K562 (cell line): ENCODE results near the gene BIRC5. TPM values are rescaled to one million over a fixed set of nuclear protein-coding genes. Genes with fewer than 3 reads are reported as not detected.

Source experiments
- REST ChIP-seq, 2 experiments: fragments of 450-650 bp; formaldehyde crosslinking in 1 of 2; IDR thresholded peaks; 2 replicates each; pipeline versions ENCODE4 v1.4.0 to v1.6.1; 2014 to 2020; ENCODE audit warnings: mild to moderate bottlenecking in 2 of 2, borderline replicate concordance in 1 of 2, low read depth in 1 of 2
- polyA plus RNA-seq, 8 experiments: library from polyadenylated mRNA; depleted of rRNA in 4 of 8; stranded (reverse) in 5 of 8; unstranded in 3 of 8; fragments of >200 nt; fragmentation: Nextera tagmentation in 2 of 8; fragmentation: Illumina TruSeq in 1 of 8; extraction: Ambion mirVana in 2 of 8; extraction: Trizol in 1 of 8; gene quantifications; 2 replicates each; pipeline versions ENCODE4 v1.2.1 to v1.2.3, GENCODE V29; 2011 to 2014; ENCODE audit warnings: inconsistent platforms in 1 of 8, missing spikeins in 1 of 8
- total RNA-seq, 7 experiments: library from RNA; depleted of rRNA in 6 of 7; stranded (reverse); fragments of >200 nt in 6 of 7; fragmentation: Illumina TruSeq in 2 of 7; extraction: Trizol in 2 of 7; gene quantifications; 2 replicates each; pipeline versions ENCODE4 v1.2.1 to v1.2.3, GENCODE V29; 2011 to 2021; ENCODE audit warnings: low replicate concordance in 1 of 7

BIRC5 gene
- total and polyA plus RNA-seq, 9 of the 15 experiments (the other 6 are each of a cell fraction or from before 2014, with no cell fraction given), result 64.4 to 140 (median 101) TPM

GRCh38 chr17:78176548-78177025 lies 37.5 kb upstream of the BIRC5 start (continued):
- peak; percentile 83 for TF ChIP-seq REST (IDR thresholded peaks at IDR 0.05; ENCODE audit: borderline replicate concordance)
- no peak for TF ChIP-seq REST (CRISPR knock-in tag; IDR thresholded peaks at IDR 0.05; ENCODE audit: low read depth)
